ENCODE measurements around the gene RASSF4.

The RASSF4 gene

GRCh38 chr10:44928462-44928861, 31.1 kb upstream of the RASSF4 start:
- no peak for DNase-seq

- no peak for DNase-seq
Observed at GRCh38 chr10:44929356-44930255, 30.0 kb upstream of the RASSF4 start.

DNA sequence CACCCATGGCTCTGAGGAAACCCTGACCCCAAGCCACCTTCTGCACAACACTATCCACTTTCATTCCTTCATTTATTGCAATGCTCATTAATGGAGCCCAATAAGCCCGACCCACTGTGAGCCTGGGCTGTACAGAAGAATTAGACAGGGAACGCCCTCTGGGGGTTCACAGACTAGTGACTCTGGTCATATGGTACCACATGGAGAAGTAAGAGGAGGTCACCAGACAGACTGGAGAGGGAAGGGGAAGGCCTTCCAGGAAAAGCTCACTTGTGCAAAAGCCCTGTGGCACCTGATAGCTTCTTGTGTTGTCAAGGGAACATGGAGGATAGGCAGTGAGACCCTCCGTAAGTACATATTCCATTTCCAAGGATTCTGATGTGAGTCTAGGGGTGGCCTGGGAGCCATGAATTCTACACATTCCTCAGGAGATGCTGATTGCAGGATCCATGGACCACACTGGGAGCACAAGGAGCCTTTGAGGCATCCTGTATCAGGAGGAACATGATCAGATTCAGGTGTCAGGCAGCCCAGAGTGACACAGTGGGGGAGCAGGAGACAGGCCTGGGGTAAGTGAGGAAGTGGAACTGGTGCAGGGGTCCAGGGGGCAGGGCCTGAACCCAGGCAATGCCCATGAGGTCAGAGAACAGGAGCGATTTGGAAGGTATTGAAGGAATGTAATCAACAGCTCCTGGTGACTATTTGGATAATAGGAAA, 28.5 kb upstream of the RASSF4 start:
- DNase-seq = no peak

DNA sequence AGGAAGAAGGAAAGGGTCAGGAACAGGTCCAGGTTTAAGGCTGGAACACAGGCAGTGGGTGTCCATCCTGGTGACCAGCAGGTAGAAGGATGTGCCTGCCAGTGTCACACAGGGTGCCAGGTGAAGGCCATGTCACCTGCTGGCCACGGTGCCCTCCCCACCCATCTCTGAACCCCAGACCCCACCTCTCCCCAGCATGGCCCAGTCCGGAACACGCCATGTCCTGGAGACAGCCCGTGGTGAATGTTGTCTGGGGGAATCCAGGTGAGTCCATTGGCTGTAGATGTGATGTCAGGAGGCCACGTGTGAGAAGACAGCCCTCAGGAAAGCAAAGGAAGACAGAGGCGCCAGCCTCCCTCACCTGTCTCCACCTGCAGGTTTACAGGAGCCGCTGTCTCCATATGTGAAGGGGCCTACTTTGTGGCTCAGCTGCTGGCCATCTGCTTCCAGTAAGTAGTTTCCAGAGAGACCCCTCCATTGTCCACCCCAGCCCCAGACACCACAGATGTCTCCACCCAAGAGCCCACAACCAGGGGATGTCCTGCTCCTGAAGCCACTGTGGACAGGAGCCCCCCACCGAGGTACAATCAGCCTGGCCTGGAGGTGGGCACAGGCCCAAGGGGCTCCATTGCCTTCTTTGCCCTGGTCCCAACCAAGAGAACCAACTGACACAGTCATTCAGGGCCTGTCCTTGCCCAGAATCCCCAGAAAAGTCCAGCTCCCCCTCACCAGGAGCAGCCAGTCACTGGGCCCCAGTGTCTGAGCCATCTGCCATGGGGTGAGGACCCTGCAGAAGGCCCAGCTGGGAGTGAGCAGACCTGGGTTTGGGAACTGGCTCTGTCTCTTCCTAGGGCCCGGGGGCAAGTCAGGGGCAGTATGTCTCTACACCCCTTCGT, 27.7 kb upstream of the RASSF4 start:
- DNase-seq = no peak

GRCh38 chr10:44932517-44933450, 26.8 kb upstream of the RASSF4 start:
- peak; percentile 82 for DNase-seq

GRCh38 chr10:44933451-44934321, 25.9 kb upstream of the RASSF4 start:
- DNase-seq = no peak

- DNase-seq = no peak
Observed at GRCh38 chr10:44934416-44935200, 25.0 kb upstream of the RASSF4 start.

DNA sequence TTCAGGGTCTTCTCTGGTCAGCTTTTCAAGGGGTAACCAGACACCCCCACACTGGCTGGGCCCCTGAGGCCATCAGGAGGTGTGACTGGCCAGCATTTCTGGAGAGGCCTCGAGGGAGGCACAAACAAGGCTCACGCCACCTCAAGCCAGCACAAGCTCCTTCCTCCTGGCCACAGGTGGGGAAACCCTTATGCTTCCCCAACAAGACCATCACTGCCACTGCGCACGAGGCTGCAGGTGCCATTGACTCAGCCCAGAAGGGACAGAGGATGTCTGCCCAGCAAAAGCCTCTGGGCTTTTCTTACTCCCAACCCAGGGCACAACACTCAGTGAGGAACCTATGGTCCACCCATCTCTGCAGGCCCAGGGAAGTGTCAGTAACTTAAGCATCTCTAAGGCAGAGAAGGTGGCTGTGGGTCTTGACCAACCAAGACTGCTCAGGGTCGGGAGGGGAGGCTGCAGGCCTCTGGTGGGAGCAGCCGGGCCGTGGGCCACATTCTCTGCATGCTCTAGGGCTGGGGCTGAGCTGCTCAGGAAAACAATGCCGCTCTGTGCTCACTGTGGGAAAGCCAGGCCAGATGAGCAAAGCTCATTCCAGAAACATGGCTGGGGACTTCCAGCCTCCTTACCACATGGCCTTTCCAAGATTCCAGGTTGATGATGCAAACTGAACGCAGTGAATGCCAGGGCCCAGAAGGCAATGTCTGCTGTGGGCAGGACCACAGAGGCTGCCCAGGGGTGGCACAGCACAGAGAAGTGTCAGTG, 24.2 kb upstream of the RASSF4 start:
- no peak for DNase-seq

GRCh38 chr10:44935966-44936295, 23.7 kb upstream of the RASSF4 start:
- DNase-seq = no peak

DNA sequence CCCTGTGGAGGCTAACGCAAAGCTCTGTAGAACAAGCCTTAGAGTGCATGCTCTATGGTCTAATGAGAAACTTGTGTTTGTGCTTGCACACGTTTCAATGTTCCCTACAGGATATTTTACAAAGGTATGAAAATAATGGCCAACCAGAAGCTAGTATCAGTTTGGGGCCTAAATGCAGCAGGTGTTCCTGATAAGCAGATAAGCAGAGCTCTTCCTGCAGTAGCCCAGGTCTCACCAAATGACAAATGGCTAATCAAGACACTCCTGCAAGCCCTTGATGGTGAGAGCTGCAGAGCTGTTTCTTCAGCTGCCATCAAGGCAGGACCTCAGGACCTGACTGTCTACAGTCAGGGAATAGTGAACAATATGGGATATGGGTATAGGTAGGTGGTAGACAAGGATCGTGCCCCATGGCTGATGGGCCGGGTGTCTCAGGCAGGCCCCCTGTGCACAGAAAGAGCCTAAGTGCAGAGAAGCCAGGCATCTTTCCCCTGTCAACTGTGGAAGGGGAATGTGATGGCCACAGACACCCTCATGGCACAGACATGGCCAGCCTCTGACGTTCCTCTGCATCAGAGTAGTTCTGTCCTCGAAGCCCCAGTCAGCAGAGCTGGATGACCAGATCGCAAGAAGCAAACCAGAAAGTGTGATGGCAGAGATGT, 23.2 kb upstream of the RASSF4 start:
- DNase-seq = no peak

GRCh38 chr10:44937196-44938005, 22.2 kb upstream of the RASSF4 start:
- no peak for DNase-seq

DNA sequence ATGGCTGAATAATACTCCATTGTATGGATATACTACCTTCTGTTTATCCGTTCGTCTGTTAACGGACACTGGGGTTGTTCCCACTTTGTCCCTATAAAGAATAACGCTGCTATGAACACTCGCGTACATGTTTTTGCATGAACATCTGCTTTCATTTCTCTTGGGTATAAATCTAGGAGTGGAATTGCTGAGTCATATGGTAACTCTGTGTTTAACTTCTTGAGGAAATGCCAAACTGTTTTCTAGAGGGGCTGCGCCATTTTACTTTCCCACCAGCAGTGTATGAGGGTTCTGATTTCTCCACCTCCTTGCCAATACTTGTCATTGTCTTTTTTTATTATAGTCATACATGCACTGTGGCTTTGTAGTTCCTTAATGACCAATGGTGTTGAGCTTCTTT, 20.6 kb upstream of the RASSF4 start:
- no peak for DNase-seq

GRCh38 chr10:44939691-44940401, 19.8 kb upstream of the RASSF4 start:
- DNase-seq = no peak

DNA sequence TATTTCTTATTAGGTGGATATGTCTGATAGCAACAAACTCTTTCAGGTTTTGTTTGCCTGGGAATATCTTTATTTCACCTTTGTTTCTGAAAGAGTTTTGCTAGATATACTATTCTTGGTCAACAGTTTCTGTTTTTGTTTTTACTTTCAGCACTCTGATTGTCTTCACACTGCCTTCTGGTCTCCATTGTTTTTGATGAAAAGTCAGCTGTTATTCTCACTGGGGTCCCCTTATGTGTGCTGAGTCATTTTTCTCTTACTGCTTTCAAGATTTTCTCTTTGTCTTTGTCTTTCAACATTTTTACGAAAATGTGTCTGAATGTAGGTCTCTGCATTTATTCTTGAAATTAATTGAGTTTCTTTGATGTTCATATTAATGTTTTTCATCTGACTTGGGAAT, 15.2 kb upstream of the RASSF4 start:
- DNase-seq = no peak

GRCh38 chr10:44946205-44946604, 13.4 kb upstream of the RASSF4 start:
- DNase-seq = no peak

DNA sequence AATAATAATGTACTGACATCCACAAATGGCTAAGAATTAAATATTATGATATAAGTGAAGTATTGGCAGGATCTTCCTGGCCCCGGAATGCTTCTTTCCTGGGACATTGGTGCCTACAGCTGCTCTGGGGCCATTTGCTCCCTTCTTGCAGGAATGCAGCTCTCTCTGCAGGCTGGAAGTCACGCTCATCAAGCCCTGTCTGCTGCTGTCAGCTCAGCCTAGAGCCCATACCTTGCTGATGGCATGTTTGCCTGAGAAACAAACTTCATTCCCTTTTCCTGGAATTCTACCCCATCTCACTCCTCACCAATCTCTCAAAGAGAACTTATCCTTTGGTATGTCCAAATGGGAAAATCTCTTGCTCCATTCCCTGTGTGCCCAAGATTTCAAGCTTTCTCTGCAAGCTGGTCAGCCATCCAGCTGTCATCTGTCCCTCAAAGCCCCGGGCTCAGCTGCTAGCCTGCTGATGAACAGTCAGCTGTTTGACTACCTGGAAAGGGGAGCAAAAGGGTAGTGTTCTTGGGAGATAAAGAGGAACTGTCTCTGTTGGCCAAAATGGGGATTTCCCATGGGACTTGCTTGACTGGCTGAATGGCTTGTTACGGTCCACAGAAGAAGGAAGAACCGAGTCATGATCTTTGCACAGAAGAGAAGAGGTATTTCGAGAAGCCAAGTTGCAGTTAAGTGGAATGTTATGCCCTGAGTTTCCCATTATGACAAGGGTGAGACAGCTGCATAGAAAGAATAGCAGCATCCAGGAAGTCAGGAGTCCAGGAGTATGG, 12.0 kb upstream of the RASSF4 start:
- DNase-seq = no peak

GRCh38 chr10:44948642-44949041, 11.0 kb upstream of the RASSF4 start:
- no peak for DNase-seq
